Stimulated activated CD4-positive, alpha-beta T cell treated with anti-CD3 and anti-CD28 coated beads, Interleukin-15, amount 100 ng/mL, for 1 hour (primary cell): ENCODE data around the gene SULT1C3.
"Not testable (repeated sequence)": the region's sequence is repeated elsewhere in the genome, so short reads cannot be mapped to it uniquely, and the experiment has no call there.

Experiments
- DNase-seq, 2 donors: peaks; one replicate each; pipeline ENCODE4 v3.0.0-alpha.2; 2020; ENCODE audit warnings: low read depth in 1 of 2, low spot score in 1 of 2

SULT1C3 gene

DNA sequence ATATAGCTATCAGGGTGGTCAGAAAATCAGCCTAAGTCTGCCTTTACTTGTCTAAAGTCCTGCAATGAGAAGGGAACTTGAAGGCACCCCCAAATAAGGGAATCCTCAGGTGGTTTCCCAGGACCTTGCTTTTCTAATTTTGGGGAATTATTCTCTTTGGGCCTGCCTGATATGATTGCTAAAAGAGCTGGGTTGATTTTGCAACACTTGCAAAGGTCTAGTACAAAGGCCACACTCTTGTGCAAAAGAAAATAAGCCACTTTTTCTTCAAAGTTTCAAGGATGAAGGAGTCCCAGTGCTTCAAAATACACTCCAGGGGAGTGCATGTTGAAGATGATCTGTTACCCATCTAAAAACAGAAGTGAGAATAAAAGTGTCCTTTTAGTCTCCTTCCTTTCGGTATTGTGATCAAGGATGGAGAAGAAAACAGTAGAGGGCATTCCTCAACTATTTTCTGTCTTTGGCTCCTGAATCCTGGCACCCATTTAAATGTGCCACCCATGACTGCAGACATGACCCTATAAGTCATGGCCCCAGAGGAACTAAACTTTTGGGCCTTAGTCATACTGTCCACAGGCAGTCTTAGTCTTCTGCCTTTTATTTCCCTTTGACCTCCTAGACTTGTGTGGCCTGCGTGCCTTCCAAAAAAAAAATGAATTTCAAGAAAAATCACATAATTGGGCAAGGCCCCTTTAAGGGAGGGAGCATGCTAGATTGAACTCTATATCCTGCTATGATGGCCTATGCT, 5.1 kb downstream of the SULT1C3 start:
- DNase-seq: no peak

DNA sequence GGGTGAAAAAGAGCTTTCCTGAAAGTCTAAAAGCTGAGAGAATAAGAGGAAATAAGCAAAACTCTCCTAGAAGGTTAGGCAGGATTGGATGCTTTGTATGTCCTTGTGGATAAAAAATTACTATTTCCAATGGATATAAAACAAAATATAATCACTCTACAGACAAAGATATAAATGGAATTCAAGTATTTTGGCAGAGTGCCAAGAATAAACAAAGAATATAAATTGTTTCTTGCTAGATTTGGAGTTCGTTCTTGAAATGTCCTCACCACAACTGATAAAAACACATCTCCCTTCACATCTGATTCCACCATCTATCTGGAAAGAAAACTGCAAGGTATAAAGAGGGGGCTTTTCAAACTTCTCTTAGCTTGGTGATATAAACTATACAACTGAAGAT, 13.3 kb downstream of the SULT1C3 start:
- no peak for DNase-seq

DNA sequence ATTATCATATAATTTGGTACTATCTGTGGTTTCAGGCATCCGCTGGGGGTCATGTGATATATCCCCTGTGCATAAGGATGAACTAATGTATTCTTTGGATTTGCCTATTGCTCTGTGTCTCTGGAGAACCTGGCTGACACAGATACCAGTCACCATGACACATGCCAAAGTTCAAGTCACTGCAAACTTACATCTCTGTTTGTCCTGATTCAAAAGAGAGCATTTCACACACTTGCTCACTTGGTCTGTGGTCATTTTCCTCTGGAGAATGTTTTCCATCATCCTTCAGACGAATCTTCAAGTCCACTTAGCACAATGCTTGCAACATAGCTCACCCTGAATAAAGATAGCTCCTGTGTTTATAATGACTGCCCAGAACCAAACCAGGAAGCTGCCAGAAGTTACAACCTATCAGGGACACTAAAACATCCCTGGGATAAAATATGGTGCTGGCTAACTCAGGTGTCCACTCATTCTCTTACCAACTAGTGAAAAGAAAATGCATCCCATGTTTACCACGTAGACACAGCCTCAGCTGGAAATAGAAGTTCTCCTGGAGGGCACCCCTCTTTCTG, 18.1 kb downstream of the SULT1C3 start:
- DNase-seq: no peak

DNA sequence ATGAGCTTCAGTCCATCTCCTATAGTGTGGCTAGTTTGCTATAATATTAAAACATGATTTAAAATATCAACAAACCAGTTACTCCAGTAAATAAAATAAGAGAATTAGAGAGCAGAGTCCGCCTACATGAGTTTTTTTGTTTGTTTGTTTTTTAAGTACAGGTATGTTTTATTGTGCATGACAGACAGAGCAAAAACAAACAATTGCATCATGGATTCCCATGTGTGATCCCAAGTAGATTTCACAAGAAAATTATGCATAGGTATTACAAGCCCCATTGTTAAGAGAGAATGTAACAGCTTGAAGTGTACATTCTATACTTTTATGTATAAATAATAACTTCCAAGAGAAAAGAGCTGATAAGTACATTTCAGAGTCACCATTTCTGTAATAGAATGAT, 21.0 kb downstream of the SULT1C3 start:
- DNase-seq: no peak

DNA sequence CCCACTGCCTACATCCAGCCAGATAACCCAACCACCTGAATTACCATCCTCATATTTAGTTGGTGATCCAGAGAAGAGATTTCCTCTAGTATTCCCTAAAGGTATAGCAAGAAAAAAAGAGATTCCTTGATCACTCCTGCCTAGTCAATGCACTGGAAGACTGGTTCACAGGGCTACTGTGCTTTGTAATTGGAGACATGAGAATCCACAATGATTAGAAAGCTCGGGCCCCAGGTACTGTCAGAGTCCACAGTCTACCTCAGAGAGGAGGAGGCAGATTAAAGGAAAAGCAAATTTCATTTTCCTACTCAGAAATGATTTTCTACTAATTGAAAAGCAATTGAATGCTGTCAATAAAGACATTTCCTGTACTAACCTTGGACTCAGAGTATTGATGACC, 22.3 kb downstream of the SULT1C3 start:
- no peak for DNase-seq

DNA sequence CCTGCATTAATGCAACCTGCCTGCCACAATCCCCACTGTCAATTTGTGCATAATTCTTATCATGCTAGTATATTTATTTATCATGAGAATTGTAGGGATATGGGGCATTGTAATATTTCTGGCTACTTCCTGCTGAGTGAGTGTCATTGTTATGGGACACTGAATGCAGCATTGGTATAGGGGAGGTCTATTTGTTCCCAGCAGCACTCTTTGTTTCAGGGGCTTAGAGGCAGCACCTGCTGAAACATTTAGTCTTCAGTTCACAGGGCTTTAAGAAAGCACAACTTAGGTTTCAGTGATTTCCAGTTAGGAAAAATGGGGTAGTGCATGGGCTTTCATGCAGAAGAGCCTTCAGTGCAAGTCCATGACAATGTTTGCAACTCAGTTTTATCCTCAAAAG, 23.6 kb downstream of the SULT1C3 start:
- DNase-seq: no peak

DNA sequence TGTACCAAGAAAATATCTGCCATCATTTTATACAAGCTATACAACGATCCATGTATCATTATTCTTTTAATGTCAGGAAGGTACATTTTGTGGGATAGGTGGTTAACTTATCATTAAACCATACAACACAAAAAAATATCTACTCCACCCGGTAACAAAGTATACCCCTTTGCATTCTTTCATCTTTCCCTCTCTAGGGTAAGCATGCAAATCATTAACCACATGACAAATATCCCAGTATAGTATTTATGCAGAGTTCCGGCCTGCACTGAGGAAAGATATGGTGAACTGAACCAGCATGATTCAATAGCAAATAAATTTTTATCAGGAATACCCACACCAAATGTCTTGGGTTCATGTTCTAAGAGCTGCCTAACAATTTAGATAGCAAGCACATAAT, 26.4 kb downstream of the SULT1C3 start:
- DNase-seq: no peak

DNA sequence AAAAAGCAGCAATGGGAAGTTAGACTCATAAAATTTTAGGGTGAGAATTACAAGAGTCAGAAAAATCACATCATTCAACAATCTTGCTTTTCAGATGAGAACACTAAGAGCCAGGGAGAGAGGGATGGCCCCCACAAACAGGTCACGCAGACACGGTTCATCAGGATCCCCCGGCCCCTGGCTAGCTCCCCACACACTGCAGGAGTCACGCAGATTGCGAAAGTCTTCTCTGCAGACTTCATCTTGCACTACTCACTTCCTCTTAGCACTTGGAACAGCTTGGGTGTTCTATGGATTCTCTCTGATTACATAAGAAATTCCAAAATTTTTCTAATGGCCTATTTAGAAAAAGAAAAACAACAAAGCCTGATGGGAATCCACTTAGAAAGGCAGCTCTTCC, 27.3 kb downstream of the SULT1C3 start:
- no peak for DNase-seq

DNA sequence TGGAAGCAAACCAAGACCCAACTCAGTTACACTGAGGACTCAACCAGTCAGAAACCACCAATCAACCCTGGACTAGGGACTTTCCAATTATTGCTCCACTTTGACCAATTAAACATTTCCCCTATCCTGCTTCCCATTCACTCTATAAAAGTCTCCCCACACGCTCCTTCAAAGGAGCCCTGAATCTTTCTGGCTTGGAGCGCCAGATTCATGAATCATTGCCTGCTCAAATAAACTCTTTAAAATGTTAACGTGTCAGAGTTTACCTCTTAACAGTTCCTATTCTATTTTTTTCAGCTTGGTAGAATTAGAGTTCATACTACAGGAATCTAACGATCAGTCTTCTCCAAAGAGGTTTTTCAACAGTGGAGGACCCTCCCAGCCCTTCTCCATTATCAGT, 28.2 kb downstream of the SULT1C3 start:
- DNase-seq: no peak

DNA sequence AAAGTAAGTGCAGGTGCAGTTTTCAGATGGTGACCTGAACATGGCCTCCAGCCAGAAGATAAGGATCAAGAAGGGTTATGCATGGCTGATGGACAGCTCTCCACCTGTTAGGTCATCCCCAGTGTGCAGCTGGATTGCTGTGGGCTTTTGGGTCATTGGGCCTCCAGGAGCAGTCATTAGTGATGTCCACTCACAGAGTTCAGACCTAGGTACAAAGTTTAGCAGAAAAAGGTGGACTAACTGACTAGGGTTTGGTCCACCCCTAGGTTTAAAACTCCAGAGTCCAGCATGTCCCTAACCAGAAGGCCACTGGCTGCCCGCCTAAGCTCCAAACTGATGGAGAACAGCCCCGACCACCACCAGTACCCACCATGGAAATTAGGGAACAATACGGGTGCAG, 30.6 kb downstream of the SULT1C3 start:
- no peak for DNase-seq

DNA sequence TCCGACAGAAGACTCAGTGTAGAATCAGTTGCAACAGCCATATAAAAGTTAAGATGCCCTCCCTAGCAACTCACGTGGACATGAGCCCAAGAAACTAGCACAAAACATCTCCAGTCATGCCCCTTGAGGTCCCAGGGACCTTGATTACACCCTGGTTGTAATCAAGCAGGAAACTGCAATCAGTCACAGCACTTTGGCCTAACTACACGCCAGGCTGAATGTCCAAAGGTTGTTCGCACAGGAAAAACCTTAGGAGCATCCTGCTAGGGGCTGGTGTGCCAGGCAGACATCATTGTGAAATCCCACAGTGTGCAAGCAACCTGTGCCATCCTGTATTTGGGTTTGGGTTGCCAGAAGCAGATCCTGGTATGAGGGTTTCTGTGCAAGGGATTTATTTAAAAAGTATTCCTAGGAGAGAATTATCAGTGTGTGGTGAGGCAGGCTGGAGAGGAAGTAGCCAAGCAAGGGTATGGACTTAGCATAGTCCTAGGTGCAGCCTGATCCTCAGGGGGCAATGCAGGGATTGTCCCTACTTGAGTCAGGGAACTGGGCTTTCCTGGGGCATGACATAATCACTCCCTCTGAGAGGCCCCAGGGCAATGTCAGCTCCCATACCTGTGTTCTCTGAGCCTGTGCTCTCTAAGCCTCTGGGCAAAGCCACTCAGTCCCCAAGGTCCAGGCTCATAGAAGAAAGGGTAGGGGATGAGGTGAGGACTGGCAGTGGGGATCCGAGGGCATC, 31.2 kb downstream of the SULT1C3 start:
- no peak for DNase-seq

DNA sequence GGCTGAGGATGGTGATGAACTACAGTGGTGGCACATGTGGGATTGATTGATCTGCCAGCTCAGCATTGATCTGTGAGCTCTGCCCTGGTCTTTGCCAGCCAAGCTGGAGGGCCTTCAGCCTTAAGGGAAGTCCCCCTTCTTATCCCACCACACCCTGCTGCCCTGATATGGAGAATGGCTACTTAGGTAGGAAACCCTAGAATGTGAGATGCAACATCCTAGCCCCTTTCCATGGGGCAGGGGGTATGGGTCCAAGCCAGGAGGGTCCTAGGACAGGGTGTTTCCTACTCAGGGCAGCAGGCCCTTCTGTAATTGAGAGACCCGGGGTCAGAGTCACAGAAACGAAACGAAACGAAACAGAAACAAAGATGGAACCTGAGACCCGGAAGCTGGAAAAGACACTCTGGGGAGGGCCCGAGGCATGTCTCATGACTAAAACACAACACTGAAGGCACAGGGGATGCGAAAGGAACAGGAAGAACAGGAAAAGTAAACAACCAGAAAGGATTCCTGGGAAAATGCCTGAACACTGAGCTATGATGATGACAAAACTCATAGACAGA, 32.0 kb downstream of the SULT1C3 start:
- no peak for DNase-seq

DNA sequence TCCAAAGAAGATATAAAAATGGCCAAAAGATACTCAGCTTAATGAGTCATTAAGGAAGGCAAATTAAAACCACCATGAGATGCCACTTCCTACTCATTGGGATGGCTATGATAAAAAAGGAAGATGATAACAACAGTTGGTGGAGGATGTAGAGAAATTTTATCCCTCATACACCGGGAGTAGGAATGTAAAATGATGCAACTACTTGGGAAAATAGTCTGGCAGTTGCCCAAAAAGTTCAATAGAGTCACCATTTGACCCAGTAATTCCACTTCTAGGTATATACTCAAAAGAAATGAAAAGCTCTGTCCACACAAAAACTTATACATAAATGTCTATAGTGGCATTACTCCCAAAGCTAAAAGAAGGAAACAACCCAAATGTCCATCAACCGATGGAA, 38.9 kb downstream of the SULT1C3 start:
- DNase-seq: no peak

DNA sequence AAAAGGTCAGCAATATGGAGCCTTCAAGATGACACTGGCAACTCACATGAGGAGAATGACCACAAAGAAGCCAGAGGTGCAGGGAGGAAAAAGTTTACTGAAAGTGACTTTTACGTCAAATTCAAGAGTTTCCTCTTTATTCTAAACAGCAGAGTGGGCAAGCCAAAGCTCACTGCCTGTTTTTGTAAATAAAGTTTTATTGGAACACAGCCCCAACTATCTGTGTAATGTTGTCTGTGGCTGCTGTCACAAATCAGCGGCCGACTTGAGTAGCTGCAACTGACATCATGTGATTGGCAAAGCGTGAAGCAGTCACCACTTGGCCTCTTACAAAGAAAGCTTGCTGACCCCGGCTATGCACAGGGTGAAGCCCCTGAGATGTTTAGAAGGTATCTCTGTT, 39.7 kb downstream of the SULT1C3 start:
- DNase-seq: no peak

DNA sequence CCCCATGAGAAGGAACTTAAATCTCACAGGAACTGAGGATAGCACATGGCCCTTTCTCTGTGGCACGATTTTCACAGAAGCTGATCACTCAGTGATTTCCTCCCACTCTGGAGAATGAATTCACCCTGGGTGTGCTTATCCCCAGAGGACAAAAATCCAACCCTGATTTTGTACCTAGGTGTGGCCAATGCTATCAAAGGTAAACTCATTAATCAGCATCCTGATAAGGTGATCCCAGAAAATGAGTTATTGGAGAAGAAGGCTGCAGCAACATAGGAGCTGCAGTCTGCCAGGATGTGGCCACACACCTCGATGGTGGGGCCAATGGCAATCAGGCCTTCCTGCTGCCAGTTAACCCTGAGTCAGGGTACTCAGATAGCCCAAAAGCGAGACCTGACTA, 40.7 kb downstream of the SULT1C3 start:
- no peak for DNase-seq

DNA sequence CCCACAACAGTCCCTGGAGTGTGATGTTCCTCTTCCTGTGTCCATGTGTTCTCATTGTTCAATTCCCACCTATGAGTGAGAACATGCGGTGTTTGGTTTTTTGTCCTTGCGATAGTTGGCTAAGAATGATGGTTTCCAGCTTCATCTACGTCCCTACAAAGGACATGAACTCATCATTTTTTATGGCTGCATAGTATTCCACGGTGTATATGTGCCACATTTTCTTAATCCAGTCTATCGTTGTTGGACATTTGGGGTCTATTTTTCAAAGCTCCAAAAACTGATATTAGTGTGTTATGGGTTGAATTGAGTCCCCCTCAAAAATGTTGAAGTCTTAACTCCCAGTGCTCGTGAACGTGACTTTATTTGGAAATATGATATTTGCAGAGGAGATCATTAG, 44.8 kb downstream of the SULT1C3 start:
- DNase-seq: not testable (repeated sequence)

DNA sequence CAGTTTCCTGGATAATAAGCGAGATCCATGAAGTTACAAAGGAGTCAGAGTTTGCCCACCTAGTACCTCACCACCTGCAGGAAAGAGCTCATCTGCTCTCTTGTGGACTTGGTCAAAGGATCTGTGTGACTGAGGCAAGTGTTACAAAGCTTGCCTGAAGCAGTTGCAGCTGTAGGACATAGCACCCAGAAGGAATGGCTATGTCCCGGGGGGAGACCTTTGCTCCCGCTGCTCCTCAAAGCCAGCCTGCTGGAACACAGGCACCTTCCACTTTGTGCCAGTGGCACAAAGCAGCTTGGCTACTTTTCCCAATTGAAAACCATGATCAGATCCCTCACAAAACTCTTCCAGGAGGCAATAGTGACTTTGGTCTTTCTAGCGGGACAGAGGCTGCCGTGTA, 45.8 kb downstream of the SULT1C3 start:
- no peak for DNase-seq

DNA sequence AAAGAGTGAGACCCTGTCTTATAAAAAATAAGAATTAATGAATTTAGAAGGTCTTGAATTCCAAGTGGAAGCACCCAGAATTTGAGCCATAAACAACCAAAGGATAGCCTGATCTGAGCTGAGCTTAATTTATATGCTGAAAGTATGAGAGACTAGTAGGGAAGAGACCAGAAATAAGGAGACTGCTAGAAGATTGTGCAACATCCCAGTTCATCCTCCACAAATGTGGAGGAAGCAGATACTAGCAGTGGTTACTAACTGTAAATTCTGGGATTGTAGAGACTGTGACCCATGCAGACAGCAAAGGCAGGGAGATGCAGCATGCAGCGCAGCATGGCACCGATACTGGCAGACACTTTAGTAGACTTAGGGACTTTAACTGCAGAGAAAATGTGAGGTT, 47.4 kb downstream of the SULT1C3 start:
- no peak for DNase-seq

DNA sequence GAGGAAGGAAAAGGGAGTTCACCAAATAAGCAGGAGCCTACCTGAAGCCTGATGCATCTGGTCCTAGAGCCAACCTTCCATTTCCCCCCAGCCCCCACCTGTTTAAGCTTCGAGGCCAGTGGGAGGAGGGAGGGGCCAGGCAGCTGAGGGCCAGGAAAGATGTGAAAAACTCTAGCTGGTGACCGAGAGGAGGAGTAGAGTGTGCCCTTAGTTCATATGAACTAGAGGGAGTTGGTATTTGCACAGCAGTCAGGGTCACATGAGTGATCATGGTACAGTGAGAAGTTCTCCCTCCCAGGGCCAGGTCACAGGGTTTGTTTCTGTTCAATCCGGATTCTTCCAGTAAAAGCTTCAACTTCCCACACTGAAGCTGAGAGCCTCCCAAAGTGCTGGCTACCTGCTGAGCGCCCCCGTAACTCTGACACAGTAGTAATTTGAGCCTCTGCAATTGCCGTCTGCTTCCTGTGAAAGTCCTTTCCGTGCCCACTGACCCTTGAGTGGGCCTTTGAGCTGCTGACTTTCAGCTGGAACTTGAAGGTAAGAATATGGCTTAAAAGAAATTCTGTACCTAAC, 48.9 kb downstream of the SULT1C3 start, which contains the start of gene SULT1C2:
TSS of gene SULT1C2 (plus strand) at position 362 of the 573 bp plus-strand sequence. CDS start 4,773 bp downstream, outside the sequence.
- DNase-seq: no peak

DNA sequence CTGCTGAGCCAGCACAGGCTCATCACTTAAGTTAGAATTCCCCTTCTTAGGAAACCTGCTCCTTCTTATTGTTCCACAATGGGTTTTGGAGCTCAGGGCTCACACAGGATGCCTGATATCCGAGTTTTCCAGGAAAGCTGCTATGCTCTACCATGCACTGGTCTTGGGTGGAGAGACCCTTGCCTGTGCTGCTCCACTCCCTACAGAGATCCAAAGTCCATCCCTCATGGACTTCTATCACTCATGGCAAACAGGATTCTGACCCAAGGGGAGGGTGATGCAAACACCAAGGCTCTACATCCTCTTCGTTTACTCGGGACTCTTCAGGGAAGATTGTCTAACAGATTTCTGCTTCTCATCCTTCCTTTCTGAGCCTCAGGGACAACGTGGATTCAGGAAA, 54.1 kb downstream of the SULT1C3 start:
- DNase-seq: no peak

DNA sequence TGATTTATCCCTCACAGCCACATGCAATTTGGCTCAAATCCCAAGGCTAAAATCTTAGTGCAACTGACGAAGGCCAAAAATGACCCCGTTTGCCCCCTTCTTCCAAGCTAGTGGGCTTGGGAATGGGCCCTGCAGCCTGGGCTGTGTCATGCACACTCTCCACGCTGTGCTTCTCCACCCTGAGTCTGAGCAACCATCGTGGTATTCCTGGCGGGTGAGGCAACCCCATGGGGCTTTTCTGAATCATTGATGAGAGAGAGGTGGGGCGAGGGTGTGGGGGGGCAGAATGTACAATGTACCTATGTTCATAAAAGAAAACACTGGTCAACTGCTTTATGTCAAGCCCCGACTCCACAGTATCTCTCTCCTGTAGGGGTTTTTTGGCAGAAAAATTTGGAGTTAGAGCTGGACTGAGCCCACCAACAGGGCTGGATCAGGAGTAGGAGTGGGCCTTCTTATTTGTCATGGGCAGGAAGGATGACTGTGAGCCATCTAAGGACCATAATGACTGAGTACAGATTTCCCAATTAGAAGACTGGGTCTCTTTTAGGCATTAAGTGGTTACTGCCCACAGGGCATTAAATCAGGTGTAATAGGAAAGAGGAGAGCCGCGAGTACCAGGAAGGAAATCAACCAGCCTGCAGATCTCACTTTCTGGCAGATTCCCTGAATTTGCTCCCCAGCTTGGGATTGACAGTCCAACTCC, 57.8 kb downstream of the SULT1C3 start:
- DNase-seq: no peak
